ENCODE results near the gene CHCHD6. TPM values are rescaled to one million over a fixed set of nuclear protein-coding genes. Genes with fewer than 3 reads are reported as not detected.

The CHCHD6 gene
- polyA plus RNA-seq, 3 donors: 16.0 to 23.8 (median 21.9) TPM

- DNase-seq: no peak
Observed at GRCh38 chr3:126891791-126892190, 187.8 kb downstream of the CHCHD6 start.

- DNase-seq: no peak
Observed at GRCh38 chr3:126893651-126894050, 189.6 kb downstream of the CHCHD6 start.

- no peak for DNase-seq
Observed at GRCh38 chr3:126894475-126894874, 190.4 kb downstream of the CHCHD6 start.

- no peak for DNase-seq
Observed at GRCh38 chr3:126895178-126896066, 191.4 kb downstream of the CHCHD6 start.

GRCh38 chr3:126896067-126896441 lies 192.0 kb downstream of the CHCHD6 start:
- DNase-seq: no peak

- no peak for DNase-seq
Observed at GRCh38 chr3:126896968-126897367, 192.9 kb downstream of the CHCHD6 start.

GRCh38 chr3:126897943-126898342 lies 193.9 kb downstream of the CHCHD6 start:
- DNase-seq: no peak

GRCh38 chr3:126900859-126901540 lies 197.0 kb downstream of the CHCHD6 start:
- DNase-seq: no peak

- no peak for DNase-seq
Observed at GRCh38 chr3:126901631-126902030, 197.6 kb downstream of the CHCHD6 start.

GRCh38 chr3:126903521-126903920 lies 199.5 kb downstream of the CHCHD6 start:
- no peak for DNase-seq

GRCh38 chr3:126907557-126907956 lies 203.5 kb downstream of the CHCHD6 start:
- no peak for DNase-seq

GRCh38 chr3:126908752-126909275 lies 204.8 kb downstream of the CHCHD6 start:
- DNase-seq: no peak

GRCh38 chr3:126910231-126910630 lies 206.2 kb downstream of the CHCHD6 start:
- no peak for DNase-seq

GRCh38 chr3:126911162-126912026 lies 207.4 kb downstream of the CHCHD6 start:
- DNase-seq: no peak

- DNase-seq: no peak
Observed at GRCh38 chr3:126912027-126912422, 208.0 kb downstream of the CHCHD6 start.

- no peak for DNase-seq
Observed at GRCh38 chr3:126912491-126913195, 208.6 kb downstream of the CHCHD6 start.

- DNase-seq: no peak
Observed at GRCh38 chr3:126913524-126913923, 209.5 kb downstream of the CHCHD6 start.

GRCh38 chr3:126914226-126914625 lies 210.2 kb downstream of the CHCHD6 start:
- no peak for DNase-seq

GRCh38 chr3:126915015-126915414 lies 211.0 kb downstream of the CHCHD6 start:
- no peak for DNase-seq

- no peak for DNase-seq
Observed at GRCh38 chr3:126916546-126916945, 212.5 kb downstream of the CHCHD6 start.

- no peak for DNase-seq
Observed at GRCh38 chr3:126917232-126917804, 213.3 kb downstream of the CHCHD6 start.
